B cell (primary cell): ENCODE results near the gene POU3F3. TPM values are rescaled to one million over a fixed set of nuclear protein-coding genes. Genes with fewer than 3 reads are reported as not detected.

ENCODE experiments used
- ATAC-seq: fragments of 200-7000 bp; cut with Tn5 transposase; one replicate; pipeline ENCODE4 v1.10.0; 2021; ENCODE audit warnings: low read depth, mild to moderate bottlenecking, moderate number of reproducible peaks, moderate library complexity
- CTCF ChIA-PET: fragments of 350-600 bp; sonication (Branson Sonifier 250); formaldehyde crosslinking; loops from one replicate; lab custom pipeline; 2021; ENCODE audit warnings: antibody characterized with exemption, inconsistent platforms; lab: Charles Lee
- POLR2A ChIA-PET: fragments of 350-600 bp; sonication (Branson Sonifier 250); formaldehyde crosslinking; loops from one replicate; lab custom pipeline; 2021; ENCODE audit warnings: antibody characterized with exemption; lab: Charles Lee
- DNase-seq: peaks from one replicate; pipeline ENCODE4 v3.0.0; 2013
- H2AFZ ChIP-seq: 2 replicates; pipeline ENCODE4 v1.6.1; 2012; ENCODE audit warnings: mild to moderate bottlenecking, low read depth, low read length; ENCODE audit not compliant: insufficient read depth, poor library complexity, severe bottlenecking
- H3K27ac ChIP-seq, 2 donors: 1 replicate in 1 of 2; 2 replicates in 1 of 2; pipeline ENCODE4 v1.5.1; 2012 to 2013; ENCODE audit warnings: low read length in 2 of 2, mild to moderate bottlenecking in 2 of 2, moderate library complexity in 1 of 2
- H3K27me3 ChIP-seq, 4 experiments: fragments of 200-600 bp in 1 of 4; sonication (generic) in 1 of 4; replicated peaks in 1 of 4; 1 replicate in 2 of 4; 2 replicates in 2 of 4; pipeline versions ENCODE4 v1.6.1 to v1.7.0; 2013 to 2016; ENCODE audit warnings: low read length in 3 of 4, mild to moderate bottlenecking in 2 of 4, mixed read lengths in 1 of 4, moderate library complexity in 1 of 4; ENCODE audit not compliant: insufficient read depth in 4 of 4, control insufficient read depth in 3 of 4; ENCODE audit errors: control extremely low read depth in 1 of 4
- H3K36me3 ChIP-seq, 2 experiments: replicated peaks in 1 of 2; 1 replicate in 1 of 2; 2 replicates in 1 of 2; pipeline versions ENCODE4 v1.6.1 to v1.7.1; 2013; ENCODE audit warnings: low read length in 1 of 2; ENCODE audit not compliant: insufficient read depth in 2 of 2, control insufficient read depth in 1 of 2; ENCODE audit errors: control extremely low read depth in 1 of 2, extremely low read depth in 1 of 2
- H3K4me1 ChIP-seq, 2 donors: fragments of 200-600 bp in 1 of 2; sonication (generic) in 1 of 2; 1 replicate in 1 of 2; 2 replicates in 1 of 2; pipeline versions ENCODE4 v1.5.1 to v1.6.1; 2013 to 2017; ENCODE audit warnings: low read length in 2 of 2; ENCODE audit not compliant: control insufficient read depth in 2 of 2, insufficient read depth in 2 of 2
- H3K4me2 ChIP-seq: replicated peaks from 2 replicates; pipeline ENCODE3; 2012; ENCODE audit warnings: mild to moderate bottlenecking, low read depth, low read length; ENCODE audit not compliant: poor library complexity, severe bottlenecking
- H3K4me3 ChIP-seq, 5 experiments: fragments of 200-600 bp in 1 of 5; sonication (generic) in 1 of 5; 1 replicate in 3 of 5; 2 replicates in 2 of 5; pipeline versions ENCODE4 v1.5.1 to v1.7.0; 2011 to 2016; ENCODE audit warnings: low read length in 4 of 5, mild to moderate bottlenecking in 4 of 5, low read depth in 2 of 5, control low read depth in 1 of 5, moderate library complexity in 1 of 5; ENCODE audit not compliant: insufficient read depth in 1 of 5; ENCODE audit errors: control extremely low read depth in 1 of 5, extremely low read depth in 1 of 5
- H3K79me2 ChIP-seq: fragments of 200-600 bp; sonication (generic); one replicate; pipeline ENCODE4 v1.6.0; 2016; ENCODE audit warnings: low read length; ENCODE audit not compliant: control insufficient read depth, insufficient read depth
- H3K9ac ChIP-seq: fragments of 200-600 bp; sonication (generic); 2 replicates; pipeline ENCODE4 v1.6.1; 2017; ENCODE audit warnings: mild to moderate bottlenecking, low read length, moderate library complexity
- H3K9me3 ChIP-seq, 3 donors: one replicate each; pipeline versions ENCODE4 v1.6.1 to v1.7.1; 2013; ENCODE audit warnings: low read length in 2 of 3; ENCODE audit not compliant: control insufficient read depth in 2 of 3, insufficient read depth in 1 of 3; ENCODE audit errors: control extremely low read depth in 1 of 3
- H4K20me1 ChIP-seq: 2 replicates; pipeline ENCODE4 v1.6.0; 2012; ENCODE audit warnings: mild to moderate bottlenecking, low read length; ENCODE audit not compliant: insufficient read depth, control insufficient read depth, poor library complexity, severe bottlenecking
- H3K27ac Mint-ChIP-seq: one replicate; pipeline ENCODE4 v1.8.0; 2021; ENCODE audit warnings: mixed read lengths
- H3K27me3 Mint-ChIP-seq: one replicate; pipeline ENCODE4 v1.8.0; 2021; ENCODE audit warnings: mixed read lengths
- H3K4me1 Mint-ChIP-seq: one replicate; pipeline ENCODE4 v1.8.0; 2021; ENCODE audit warnings: mixed read lengths
- H3K4me3 Mint-ChIP-seq: one replicate; pipeline ENCODE4 v1.8.0; 2021; ENCODE audit warnings: mixed read lengths
- H3K9me3 Mint-ChIP-seq: one replicate; pipeline ENCODE4 v1.8.0; 2022; ENCODE audit warnings: mixed read lengths; ENCODE audit not compliant: insufficient read depth
- EZH2 ChIP-seq: IDR thresholded peaks from 2 replicates; pipeline ENCODE4 v1.6.1; 2012; ENCODE audit warnings: borderline replicate concordance, low read depth, mild to moderate bottlenecking, moderate library complexity, low read length; ENCODE audit not compliant: insufficient read depth, poor library complexity, severe bottlenecking
- WGBS: methylation state at CpG from one replicate; pipeline ENCODE4 v1.1.5; 2013; ENCODE audit warnings: missing lambda C conversion rate; ENCODE audit not compliant: insufficient coverage; 5-methylcytosine and 5-hydroxymethylcytosine counted together
- intact Hi-C: fragments of 100-400 bp; cut with micrococcal nuclease; formaldehyde crosslinking; loops from one replicate; pipeline ENCODE4 v1.10.0; 2022
- polyA plus RNA-seq: library from polyadenylated mRNA; depleted of rRNA; stranded (reverse); fragments of >200 nt; gene quantifications from 2 replicates; pipeline ENCODE4 v1.2.3, GENCODE V29; 2012
- total RNA-seq, 2 donors: library from RNA; stranded (reverse); fragments of 120-200 nt in 1 of 2; gene quantifications; 1 replicate in 1 of 2; 2 replicates in 1 of 2; pipeline versions ENCODE4 v1.2.3 to v1.2.4, GENCODE V29; 2013 to 2022
- TF ChIP-seq, protein P1 (sequence below): fragments of 200-600 bp; IDR thresholded peaks from one replicate; pipeline ENCODE4 v1.8.0; 2022; ENCODE audit warnings: antibody characterized with exemption, mild to moderate bottlenecking

POU3F3 gene
- total and polyA plus RNA-seq, 2 donors (not counting 1 experiment from before 2014, with no cell fraction given): 0.03 to 0.12 TPM

DNA sequence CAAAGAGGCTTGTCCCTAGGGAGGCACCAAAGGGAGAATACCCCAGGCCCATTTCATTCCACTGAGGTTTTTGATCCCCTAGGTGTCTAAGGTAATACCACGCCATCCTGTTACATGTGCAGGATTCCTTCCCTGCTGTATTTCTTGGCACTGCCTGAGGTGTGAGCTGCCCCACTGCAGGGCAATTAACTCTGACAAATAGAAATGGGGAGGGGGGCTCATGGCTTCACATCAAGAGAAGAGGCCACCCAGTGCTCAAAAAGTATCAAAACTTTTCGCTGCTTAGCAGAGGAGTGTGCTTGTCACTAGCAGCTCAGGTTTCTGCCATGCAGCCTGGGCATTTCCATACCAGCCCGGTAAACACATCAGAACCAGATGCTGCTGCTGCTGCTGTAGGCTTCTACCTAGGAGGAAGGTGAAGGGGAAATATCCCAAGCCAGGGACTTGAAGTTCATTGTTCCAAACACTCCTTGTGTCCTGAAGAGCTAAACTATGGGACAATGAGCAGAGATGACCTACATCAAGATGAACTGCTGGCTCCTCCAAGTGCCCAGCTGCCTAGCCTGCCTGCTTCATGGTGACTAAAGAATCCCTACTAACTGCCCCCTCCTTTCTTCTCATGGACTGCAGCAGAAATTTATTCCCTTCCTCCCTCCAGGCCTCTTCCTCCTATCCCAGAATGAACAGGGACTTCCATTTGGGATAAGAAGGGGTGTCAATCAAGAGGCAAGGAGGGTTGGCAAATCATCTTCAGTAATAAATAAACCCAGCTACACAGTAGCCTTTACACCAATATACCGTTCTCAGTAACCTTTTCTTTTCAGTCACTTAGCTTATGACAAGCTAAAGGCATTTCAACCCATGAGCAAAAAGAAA is 16.4 kb downstream of the POU3F3 start:
- ATAC-seq (no peak), DNase-seq (no peak)
- Histone ChIP-seq H3K9ac (no peak overlapping the region), H3K4me2 (no peak overlapping the region), H3K36me3 (no peaks in the 10 kb centered on the region), H3K79me2 (no peaks in the 10 kb centered on the region), H3K27me3 (peaks cover 0 to 74% (median 49%) of the 10 kb centered on the region in 4 experiments), H2AFZ (no peak overlapping the region), H3K9me3 (peaks cover 0 to 19% (median 0%) of the 10 kb centered on the region in 3 donors), H3K4me1 (peaks cover 26 to 28% of the 10 kb centered on the region in 2 donors), H4K20me1 (no peaks in the 10 kb centered on the region), H3K4me3 (no peak overlapping the region), H3K27ac (no peak overlapping the region)
- peaks cover 54% of the 10 kb centered on the region for H3K27me3 Mint-ChIP-seq
- CTCF ChIA-PET: interaction anchor here (2.5 kb wide), 1 partner anchor 21 kb away, joined by 5 read pairs; no protein-coding TSS in a partner anchor
- H3K27ac Mint-ChIP-seq: no peak overlapping the region
- no peaks in the 10 kb centered on the region for H3K9me3 Mint-ChIP-seq
- POLR2A ChIA-PET: interaction anchor here (0.6 kb wide), 1 partner anchor 21 kb away, joined by 4 read pairs; no protein-coding TSS in a partner anchor
- TF ChIP-seq, protein P1, sequence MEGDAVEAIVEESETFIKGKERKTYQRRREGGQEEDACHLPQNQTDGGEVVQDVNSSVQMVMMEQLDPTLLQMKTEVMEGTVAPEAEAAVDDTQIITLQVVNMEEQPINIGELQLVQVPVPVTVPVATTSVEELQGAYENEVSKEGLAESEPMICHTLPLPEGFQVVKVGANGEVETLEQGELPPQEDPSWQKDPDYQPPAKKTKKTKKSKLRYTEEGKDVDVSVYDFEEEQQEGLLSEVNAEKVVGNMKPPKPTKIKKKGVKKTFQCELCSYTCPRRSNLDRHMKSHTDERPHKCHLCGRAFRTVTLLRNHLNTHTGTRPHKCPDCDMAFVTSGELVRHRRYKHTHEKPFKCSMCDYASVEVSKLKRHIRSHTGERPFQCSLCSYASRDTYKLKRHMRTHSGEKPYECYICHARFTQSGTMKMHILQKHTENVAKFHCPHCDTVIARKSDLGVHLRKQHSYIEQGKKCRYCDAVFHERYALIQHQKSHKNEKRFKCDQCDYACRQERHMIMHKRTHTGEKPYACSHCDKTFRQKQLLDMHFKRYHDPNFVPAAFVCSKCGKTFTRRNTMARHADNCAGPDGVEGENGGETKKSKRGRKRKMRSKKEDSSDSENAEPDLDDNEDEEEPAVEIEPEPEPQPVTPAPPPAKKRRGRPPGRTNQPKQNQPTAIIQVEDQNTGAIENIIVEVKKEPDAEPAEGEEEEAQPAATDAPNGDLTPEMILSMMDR: no peak
- no peak for TF ChIP-seq EZH2
- peaks cover 25% of the 10 kb centered on the region for H3K4me1 Mint-ChIP-seq
- intact Hi-C loops: loop anchor here (5.0 kb wide), 1 partner anchor 107 kb away; no protein-coding TSS in a partner anchor
- WGBS: 41% methylated on average over 3 of the region's 4 CpGs
- no peak overlapping the region for H3K4me3 Mint-ChIP-seq

DNA sequence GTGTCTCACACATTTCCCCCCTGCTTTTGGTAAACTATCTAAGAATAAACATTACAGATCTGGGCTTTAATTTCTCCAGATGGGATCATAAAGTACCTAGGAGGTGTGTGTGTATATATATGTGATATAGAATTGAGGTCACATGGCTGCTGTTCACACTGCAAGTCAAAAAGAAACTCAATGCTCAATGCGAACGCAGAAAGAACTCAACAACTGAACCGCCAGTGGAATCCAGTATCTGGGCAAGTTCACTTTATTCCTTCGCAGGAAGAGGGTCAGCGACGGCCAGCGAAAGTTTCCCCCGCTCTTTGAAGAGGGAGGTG is 17.7 kb downstream of the POU3F3 start:
- Mint-ChIP-seq H3K27ac (no peak overlapping the region), H3K27me3 (peaks cover 43% of the 10 kb centered on the region), H3K9me3 (no peaks in the 10 kb centered on the region), H3K4me3 (peak overlapping the region; percentile 80), H3K4me1 (peaks cover 25% of the 10 kb centered on the region)
- H3K4me3 ChIP-seq: peak overlapping the region in 4 of 5 experiments; percentile 6 to 78 (median 62)
- H3K27ac ChIP-seq: no peak overlapping the region
- peaks cover 25 to 26% of the 10 kb centered on the region in 2 donors for H3K4me1 ChIP-seq
- ATAC-seq (no peak), DNase-seq (peak; percentile 19)
- peak overlapping the region; percentile 82 for H3K4me2 ChIP-seq
- H4K20me1 ChIP-seq: no peaks in the 10 kb centered on the region
- 4% methylated on average over 8 of the region's 8 CpGs for WGBS
- peak overlapping the region; percentile 65 for H3K9ac ChIP-seq
- ChIA-PET CTCF (no interaction called here), POLR2A (no interaction called here)
- H2AFZ ChIP-seq: peak overlapping the region; percentile 70
- peaks cover 0 to 63% (median 38%) of the 10 kb centered on the region in 4 experiments for H3K27me3 ChIP-seq
- no peaks in the 10 kb centered on the region for H3K79me2 ChIP-seq
- no peaks in the 10 kb centered on the region for H3K36me3 ChIP-seq
- H3K9me3 ChIP-seq: peaks cover 0 to 15% (median 0%) of the 10 kb centered on the region in 3 donors
- intact Hi-C loops: loop anchor here (5.0 kb wide), 1 partner anchor 106 kb away; no protein-coding TSS in a partner anchor
- no peak for TF ChIP-seq EZH2
- TF ChIP-seq, protein P1: no peak
